NCI-H1092 treated with DMSO at 0.1 percent for 48 hours (cell line): Measurements from ENCODE around the gene PAIP2.
"Not testable (repeated sequence)": the region's sequence is repeated elsewhere in the genome, so short reads cannot be mapped to it uniquely, and the experiment has no call there.

Source experiments
- DNase-seq: peaks from one replicate; lab custom pipeline; 2025; lab: John Stamatoyannopoulos, UW

PAIP2 gene

GRCh38 chr5:139315056-139315615 lies 26.5 kb upstream of the PAIP2 start:
- no peak for DNase-seq

GRCh38 chr5:139335811-139336210 lies 5.8 kb upstream of the PAIP2 start:
- DNase-seq, result no peak

GRCh38 chr5:139340051-139340450 lies 1.6 kb upstream of the PAIP2 start:
- DNase-seq, result no peak

GRCh38 chr5:139341187-139341688 lies 416 bp upstream of the PAIP2 start:
- no peak for DNase-seq

GRCh38 chr5:139342423-139342723 lies 719 bp downstream of the PAIP2 start:
- no peak for DNase-seq

- DNase-seq, result no peak
Observed at GRCh38 chr5:139343476-139343875, 1.8 kb downstream of the PAIP2 start.

GRCh38 chr5:139344177-139344576 lies 2.5 kb downstream of the PAIP2 start:
- no peak for DNase-seq

GRCh38 chr5:139345442-139345841 lies 3.8 kb downstream of the PAIP2 start:
- DNase-seq, result not testable (repeated sequence)

- DNase-seq, result not testable (repeated sequence)
Observed at GRCh38 chr5:139347863-139348262, 6.2 kb downstream of the PAIP2 start.

- DNase-seq, result no peak
Observed at GRCh38 chr5:139354186-139354585, 12.5 kb downstream of the PAIP2 start.

- DNase-seq, result not testable (repeated sequence)
Observed at GRCh38 chr5:139355900-139356299, 14.2 kb downstream of the PAIP2 start.

GRCh38 chr5:139358064-139358463 lies 16.4 kb downstream of the PAIP2 start:
- DNase-seq, result no peak

- no peak for DNase-seq
Observed at GRCh38 chr5:139360384-139360783, 18.7 kb downstream of the PAIP2 start.

- no peak for DNase-seq
Observed at GRCh38 chr5:139361835-139362429, 20.3 kb downstream of the PAIP2 start.

- DNase-seq, result no peak
Observed at GRCh38 chr5:139363937-139364336, 22.3 kb downstream of the PAIP2 start.

GRCh38 chr5:139364466-139364865 lies 22.8 kb downstream of the PAIP2 start:
- no peak for DNase-seq

- DNase-seq, result no peak
Observed at GRCh38 chr5:139368613-139369012, 27.0 kb downstream of the PAIP2 start.

GRCh38 chr5:139369181-139369580 lies 27.5 kb downstream of the PAIP2 start:
- DNase-seq, result no peak

- no peak for DNase-seq
Observed at GRCh38 chr5:139371482-139372435, 30.1 kb downstream of the PAIP2 start.

GRCh38 chr5:139374909-139375308 lies 33.3 kb downstream of the PAIP2 start:
- no peak for DNase-seq

- DNase-seq, result no peak
Observed at GRCh38 chr5:139376364-139376763, 34.7 kb downstream of the PAIP2 start.

GRCh38 chr5:139377226-139377625 lies 35.6 kb downstream of the PAIP2 start:
- DNase-seq, result no peak
